NK-92 treated with Interleukin-12 subunit alpha and Interleukin-12 subunit beta, amount 100 ng/mL, for 24 hours (cell line): Measurements from ENCODE around the gene KRTAP12-4.
"Not testable (repeated sequence)": the region's sequence is repeated elsewhere in the genome, so short reads cannot be mapped to it uniquely, and the experiment has no call there.

Experiments
- DNase-seq: peaks from one replicate; lab custom pipeline; 2025; lab: John Stamatoyannopoulos, UW

The KRTAP12-4 gene

GRCh38 chr21:44630440-44630839, 24.0 kb downstream of the KRTAP12-4 start:
- no peak for DNase-seq

DNA sequence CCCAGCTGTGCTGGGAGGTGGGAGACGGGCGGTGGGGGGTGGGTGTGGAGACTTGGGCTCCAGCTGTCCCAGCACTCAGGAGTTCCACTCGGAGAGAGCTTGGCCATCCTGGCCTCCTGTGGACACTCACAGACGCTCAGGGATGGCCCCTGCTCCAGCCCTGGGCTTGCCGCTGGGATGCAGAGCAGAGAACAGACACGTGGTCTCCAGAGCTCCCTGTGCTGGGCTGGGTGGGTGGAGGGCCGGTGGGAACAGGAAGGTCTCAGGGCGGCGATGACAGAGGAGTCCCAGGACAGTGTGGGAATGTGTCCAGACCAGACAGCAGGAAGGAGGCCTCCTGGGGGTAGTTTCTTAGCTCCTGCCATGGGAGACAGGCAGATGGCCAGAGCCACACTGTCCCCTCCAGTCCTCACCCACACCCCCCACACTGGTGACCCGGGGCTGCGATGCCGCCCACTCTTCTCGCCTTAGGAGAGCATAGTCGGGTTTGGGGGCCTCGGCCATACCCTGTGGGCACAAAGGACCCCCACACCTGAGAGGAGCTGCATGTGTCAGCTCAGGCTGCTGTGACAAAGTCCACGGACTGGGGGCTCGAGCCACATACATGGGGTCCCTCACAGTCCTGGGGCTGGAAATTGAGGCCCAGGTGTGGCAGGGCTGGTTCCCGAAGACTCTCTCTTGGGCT, 25.6 kb downstream of the KRTAP12-4 start:
- DNase-seq: no peak

DNA sequence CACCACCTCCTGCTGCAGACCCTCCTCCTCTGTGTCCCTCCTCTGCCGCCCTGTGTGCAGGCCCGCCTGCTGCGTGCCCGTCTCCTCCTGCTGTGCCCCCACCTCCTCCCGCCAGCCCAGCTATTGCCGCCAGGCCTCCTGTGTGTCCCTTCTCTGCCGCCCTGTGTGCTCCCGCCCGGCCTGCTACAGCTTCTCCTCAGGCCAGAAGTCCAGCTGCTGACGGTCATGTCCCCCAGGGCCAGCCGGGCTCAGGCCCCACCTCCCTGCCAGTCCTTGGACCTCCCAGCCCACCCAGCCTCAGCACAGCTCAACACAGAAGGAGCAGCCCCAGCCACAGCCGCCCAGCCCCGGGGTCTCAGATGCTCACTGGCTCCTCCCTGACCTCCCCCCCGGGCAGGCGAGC, 26.6 kb downstream of the KRTAP12-4 start:
- not testable (repeated sequence) for DNase-seq

DNA sequence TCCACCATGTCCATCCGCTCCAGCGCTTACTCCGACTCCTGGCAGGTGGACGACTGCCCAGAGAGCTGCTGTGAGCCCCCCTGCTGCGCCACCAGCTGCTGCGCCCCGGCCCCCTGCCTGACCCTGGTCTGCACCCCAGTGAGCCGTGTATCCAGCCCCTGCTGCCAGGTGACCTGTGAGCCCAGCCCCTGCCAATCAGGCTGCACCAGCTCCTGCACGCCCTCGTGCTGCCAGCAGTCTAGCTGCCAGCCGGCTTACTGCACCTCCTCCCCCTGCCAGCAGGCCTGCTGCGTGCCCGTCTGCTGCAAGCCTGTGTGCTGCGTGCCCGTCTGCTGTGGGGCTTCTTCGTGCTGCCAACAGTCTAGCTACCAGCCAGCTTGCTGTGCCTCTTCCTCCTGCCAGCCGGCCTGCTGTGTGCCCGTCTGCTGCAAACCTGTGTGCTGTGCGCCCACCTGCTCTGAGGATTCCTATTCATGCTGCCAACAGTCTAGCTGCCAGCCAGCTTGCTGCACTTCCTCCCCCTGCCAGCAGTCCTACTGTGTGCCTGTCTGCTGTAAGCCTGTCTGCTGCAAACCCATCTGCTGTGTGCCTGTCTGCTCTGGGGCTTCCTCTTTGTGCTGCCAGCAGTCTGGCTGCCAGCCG, 27.2 kb downstream of the KRTAP12-4 start:
- not testable (repeated sequence) for DNase-seq

DNA sequence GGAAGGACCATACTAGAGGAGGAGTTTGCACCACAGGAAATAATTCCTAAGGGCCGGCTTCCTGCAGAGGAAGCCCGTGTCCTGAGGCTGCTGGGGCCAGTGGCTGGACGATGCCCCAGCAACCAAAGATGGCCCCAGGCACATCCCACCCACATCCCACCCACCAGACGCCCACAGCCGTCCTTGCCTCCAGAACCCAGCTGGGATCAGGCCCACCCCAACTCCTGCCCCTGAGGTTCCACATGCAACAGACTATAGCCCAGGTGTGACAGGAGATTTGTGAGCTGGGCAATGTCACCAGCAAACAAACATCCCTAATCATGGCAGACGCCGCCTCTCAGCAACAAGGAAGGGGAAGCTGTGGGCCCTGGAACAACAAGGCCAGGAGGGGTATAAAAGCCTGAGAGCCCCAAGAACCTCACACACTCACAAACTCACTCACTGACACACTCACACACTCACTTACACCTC, 27.8 kb downstream of the KRTAP12-4 start, which contains the start of gene KRTAP10-9:
KRTAP10-9 (plus strand) TSS at position 421 of the 471 bp plus-strand sequence. CDS start 79 bp downstream, outside the sequence.
- DNase-seq: no peak

GRCh38 chr21:44626262-44626661, 28.2 kb downstream of the KRTAP12-4 start:
- DNase-seq: no peak

- DNase-seq: no peak
Observed at GRCh38 chr21:44625756-44626155, 28.7 kb downstream of the KRTAP12-4 start.

DNA sequence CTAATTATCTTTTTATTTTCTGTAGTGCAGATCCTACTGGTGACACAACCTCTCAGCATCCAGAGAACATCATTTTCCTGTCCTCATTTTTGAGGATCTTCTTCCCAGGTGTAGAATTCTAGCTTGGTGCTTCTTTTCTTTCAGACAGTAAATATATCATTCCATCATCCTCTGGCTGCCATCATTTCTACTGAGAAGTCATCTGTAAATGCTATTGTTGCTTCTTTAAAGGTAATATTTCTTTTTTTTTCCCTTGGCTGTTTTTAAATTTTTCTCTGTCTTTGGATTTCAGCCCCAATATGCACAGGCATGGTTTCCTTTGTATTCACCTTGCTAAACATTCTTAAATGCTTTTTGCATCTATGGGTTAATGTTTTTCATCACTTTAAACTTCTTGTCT, 30.9 kb downstream of the KRTAP12-4 start:
- no peak for DNase-seq

- no peak for DNase-seq
Observed at GRCh38 chr21:44619886-44620285, 34.6 kb downstream of the KRTAP12-4 start.

DNA sequence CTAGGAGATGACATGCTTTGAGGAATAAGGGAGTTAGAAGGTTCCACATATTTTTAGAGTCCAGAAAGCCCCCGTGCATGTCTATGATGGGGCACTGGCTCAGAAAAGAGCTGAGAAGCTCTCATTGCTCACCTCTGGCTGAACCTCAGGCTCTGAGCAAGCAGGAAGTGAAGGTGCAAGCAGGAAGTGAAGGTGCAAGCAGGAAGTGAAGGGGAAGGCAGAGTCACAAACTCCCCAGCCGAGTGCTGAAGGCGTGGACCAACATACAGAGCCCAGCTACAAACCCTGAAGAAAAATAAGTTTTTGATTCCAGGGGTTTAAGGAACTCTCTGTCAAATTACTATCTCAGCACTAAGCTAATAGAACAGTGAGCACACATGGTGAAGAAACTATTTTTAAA, 35.5 kb downstream of the KRTAP12-4 start:
- peak; percentile 50 for DNase-seq

GRCh38 chr21:44618504-44618903, 36.0 kb downstream of the KRTAP12-4 start:
- no peak for DNase-seq

GRCh38 chr21:44617071-44617501, 37.4 kb downstream of the KRTAP12-4 start:
- no peak for DNase-seq

DNA sequence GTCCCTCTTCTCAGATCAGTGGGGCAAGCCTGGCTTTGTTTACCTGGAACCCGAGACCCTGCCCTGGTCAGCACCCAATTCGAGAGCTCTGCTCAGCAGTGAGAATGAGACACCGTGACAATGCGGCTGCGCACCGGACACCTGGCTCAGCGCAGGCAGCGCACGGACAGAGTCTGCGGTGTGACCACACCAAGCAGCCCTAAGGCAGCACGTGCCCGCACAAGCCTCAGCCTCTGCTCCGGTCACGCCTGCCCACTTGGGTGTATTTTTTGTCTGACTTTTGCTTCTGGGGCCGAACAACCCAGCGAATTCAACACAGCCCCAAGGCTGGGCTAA, 37.9 kb downstream of the KRTAP12-4 start:
- no peak for DNase-seq

DNA sequence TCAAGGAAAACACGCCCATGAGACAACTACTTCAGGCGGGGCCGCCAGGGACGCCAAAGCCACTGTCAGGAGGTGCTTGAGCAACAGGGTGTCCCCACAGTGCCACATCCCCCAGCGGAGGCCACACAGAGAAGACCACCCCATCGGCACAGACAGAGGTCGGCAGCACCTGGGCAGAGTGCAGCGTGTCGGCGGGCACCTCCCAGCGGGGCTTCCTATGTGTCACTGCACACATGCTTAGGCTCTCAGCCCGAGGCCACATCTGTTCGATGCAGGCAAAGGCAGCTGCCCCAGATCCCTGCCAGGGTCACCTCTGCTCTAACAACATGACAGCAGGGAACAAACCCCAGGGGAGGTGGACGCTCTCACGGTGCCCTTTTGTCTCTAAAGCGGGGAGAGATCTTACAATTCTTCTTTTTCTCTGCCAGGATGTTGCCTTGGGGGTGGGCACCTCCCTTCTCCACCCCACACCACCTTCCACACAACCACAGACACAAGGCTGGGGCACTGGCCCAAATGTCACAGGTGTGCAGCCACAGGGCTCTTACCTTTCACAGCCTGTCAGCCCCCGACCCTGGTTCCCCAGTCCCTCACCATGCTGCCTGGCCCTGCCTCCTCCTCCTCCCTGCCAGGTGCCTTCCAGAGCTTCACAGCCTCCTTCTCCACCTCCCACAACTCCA, 38.4 kb downstream of the KRTAP12-4 start:
- DNase-seq: no peak

- no peak for DNase-seq
Observed at GRCh38 chr21:44615466-44615865, 39.0 kb downstream of the KRTAP12-4 start.

DNA sequence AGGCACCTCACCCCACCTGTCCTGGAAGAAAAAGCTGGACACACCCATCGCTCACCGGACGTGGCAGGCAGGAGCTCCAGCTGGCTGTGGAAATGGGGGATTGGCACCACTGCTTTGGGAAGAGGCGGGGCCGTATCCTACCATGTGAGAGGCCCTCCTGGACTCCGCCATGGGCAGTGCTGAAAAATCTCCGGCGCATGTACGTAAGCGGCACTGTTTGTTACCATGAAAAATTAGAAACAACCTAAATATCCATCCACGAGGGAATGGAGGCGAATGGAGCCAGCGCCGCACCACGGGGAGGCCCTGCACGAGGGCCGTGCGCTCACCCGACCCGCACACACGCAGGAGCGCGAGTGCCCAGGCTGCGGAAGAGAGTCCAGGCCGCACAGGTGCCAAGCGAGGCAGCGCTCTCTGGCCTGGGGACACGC, 39.5 kb downstream of the KRTAP12-4 start:
- no peak for DNase-seq

DNA sequence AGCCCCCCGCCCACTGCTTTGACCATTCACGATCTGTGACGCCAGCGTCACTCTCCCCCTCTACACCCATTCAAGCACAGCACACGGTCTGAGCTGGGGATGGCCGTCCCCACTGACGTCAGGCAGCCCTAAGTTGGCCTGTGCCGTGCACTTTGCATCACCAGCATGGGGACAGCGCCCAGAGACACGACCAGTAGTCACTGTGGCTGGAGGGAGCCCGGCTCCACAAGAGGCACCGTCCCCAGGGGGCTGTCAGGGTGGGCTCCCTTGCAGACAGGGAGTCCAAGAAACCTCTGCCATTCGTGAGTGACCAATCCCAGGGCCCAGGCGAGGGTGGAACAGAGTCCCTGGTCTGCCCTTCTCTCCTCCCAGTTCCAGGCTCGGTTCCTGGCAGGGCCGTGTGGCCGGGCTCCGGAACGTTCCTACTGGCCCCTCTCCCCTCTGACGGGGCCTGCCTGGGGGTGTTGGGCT, 40.3 kb downstream of the KRTAP12-4 start:
- DNase-seq: no peak

- DNase-seq: no peak
Observed at GRCh38 chr21:44613386-44614155, 40.9 kb downstream of the KRTAP12-4 start.

- no peak for DNase-seq
Observed at GRCh38 chr21:44612669-44613229, 41.7 kb downstream of the KRTAP12-4 start.

DNA sequence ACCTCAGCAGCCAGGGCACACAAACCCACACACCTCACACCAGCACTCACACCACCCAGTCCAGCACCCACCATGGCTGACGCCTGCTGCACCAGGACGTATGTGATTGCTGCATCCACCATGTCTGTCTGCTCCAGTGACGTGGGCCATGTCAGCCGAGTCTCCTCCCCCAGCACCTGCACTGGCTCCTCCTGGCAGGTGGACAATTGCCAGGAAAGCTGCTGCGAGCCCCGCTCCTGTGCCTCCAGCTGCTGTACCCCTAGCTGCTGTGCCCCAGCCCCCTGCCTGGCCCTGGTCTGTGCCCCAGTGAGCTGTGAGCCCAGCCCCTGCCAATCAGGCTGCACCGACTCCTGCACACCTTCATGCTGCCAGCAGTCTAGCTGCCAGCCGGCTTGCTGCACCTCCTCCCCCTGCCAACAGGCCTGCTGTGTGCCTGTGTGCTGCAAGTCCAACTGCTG, 42.4 kb downstream of the KRTAP12-4 start, which contains the start of gene KRTAP10-8:
KRTAP10-8 (plus strand) TSS at position 51 of the 458 bp plus-strand sequence; CDS start at position 73, 22 bp downstream.
- DNase-seq: no peak

- no peak for DNase-seq
Observed at GRCh38 chr21:44611551-44611950, 42.9 kb downstream of the KRTAP12-4 start.
